Chondrocyte (in vitro differentiated cells): ENCODE results near the gene TFDP1. TPM values are rescaled to one million over a fixed set of nuclear protein-coding genes. Genes with fewer than 3 reads are reported as not detected.
A peak's percentile ranks its signal among the peaks of the same experiment; 100 is the strongest.
"Not testable (repeated sequence)": the region's sequence is repeated elsewhere in the genome, so short reads cannot be mapped to it uniquely, and the experiment has no call there.

Experiments used
- DNase-seq: peaks from one replicate; pipeline ENCODE4 v3.0.0; 2021; ENCODE audit warnings: mixed read lengths, low spot score
- H3K27ac Mint-ChIP-seq: one replicate; pipeline ENCODE4 v1.8.0; 2021; ENCODE audit warnings: mild to moderate bottlenecking, moderate library complexity, mixed read lengths; ENCODE audit not compliant: unreplicated experiment
- H3K27me3 Mint-ChIP-seq: 2 replicates; pipeline ENCODE4 v1.8.0; 2021; ENCODE audit warnings: low read depth, mixed read lengths
- H3K36me3 Mint-ChIP-seq: 2 replicates; pipeline ENCODE4 v1.8.0; 2021; ENCODE audit warnings: low read depth, mixed read lengths
- H3K4me1 Mint-ChIP-seq: 2 replicates; pipeline ENCODE4 v1.8.0; 2021; ENCODE audit warnings: low read depth, mild to moderate bottlenecking, mixed read lengths
- H3K4me3 Mint-ChIP-seq: one replicate; pipeline ENCODE4 v1.8.0; 2021; ENCODE audit warnings: mild to moderate bottlenecking, moderate library complexity, mixed read lengths; ENCODE audit not compliant: unreplicated experiment
- H3K9me3 Mint-ChIP-seq: 2 replicates; pipeline ENCODE4 v1.8.0; 2021; ENCODE audit warnings: low read depth, mixed read lengths
- total RNA-seq: library from RNA; stranded (reverse); gene quantifications from 3 replicates; pipeline ENCODE4 v1.2.1, GENCODE V29; 2021
- TF ChIP-seq, protein P1 (sequence below): fragments of 200-600 bp; sonication (generic); IDR thresholded peaks from 2 replicates; pipeline ENCODE4 v1.5.0; 2021; ENCODE audit warnings: antibody characterized with exemption, mild to moderate bottlenecking, moderate library complexity

TFDP1 gene
- total RNA-seq, 1 donor from 2014 or later: 54.3 TPM

DNA sequence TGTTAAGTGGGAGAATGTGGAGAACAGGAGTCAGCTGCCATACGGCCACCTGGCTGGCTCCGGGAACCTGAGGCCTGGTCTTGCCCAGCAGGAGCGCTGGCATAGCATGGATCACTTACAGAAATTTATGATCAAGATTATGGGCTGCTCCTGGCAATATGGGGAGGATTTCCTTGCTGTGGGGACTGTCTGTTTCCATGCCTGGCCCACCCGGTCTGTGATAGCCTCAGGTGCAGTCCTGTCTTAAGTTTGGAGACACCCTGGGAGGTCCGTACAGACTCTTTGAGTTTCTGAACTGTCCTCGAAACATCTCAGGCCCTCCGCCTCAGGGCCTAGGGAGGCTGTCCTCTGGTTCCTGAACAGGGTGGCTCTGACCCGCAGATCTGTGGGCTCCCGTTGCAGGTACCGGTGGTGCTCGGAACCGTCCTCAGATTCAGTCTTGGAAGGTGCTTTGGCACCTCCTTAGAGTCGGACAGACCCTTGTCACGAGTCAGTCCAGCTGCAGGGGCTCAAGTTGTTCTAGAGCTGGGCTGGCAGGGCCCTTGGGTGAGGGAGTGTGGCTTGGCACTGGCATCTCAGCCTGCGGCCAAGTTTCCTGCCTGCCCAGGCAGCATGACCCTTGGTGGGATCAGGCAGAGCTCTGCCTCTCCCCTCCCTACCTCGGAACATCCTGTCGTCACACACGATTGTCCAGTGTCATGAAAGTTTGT, 4.9 kb downstream of the TFDP1 start:
- peaks cover 4% of the 10 kb centered on the region for H3K36me3 Mint-ChIP-seq
- no peak overlapping the region for H3K27ac Mint-ChIP-seq
- no peak overlapping the region for H3K4me3 Mint-ChIP-seq
- H3K4me1 Mint-ChIP-seq: peaks cover 20% of the 10 kb centered on the region
- DNase-seq: no peak
- H3K27me3 Mint-ChIP-seq: no peaks in the 10 kb centered on the region
- TF ChIP-seq, protein P1, sequence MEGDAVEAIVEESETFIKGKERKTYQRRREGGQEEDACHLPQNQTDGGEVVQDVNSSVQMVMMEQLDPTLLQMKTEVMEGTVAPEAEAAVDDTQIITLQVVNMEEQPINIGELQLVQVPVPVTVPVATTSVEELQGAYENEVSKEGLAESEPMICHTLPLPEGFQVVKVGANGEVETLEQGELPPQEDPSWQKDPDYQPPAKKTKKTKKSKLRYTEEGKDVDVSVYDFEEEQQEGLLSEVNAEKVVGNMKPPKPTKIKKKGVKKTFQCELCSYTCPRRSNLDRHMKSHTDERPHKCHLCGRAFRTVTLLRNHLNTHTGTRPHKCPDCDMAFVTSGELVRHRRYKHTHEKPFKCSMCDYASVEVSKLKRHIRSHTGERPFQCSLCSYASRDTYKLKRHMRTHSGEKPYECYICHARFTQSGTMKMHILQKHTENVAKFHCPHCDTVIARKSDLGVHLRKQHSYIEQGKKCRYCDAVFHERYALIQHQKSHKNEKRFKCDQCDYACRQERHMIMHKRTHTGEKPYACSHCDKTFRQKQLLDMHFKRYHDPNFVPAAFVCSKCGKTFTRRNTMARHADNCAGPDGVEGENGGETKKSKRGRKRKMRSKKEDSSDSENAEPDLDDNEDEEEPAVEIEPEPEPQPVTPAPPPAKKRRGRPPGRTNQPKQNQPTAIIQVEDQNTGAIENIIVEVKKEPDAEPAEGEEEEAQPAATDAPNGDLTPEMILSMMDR: no peak
- no peaks in the 10 kb centered on the region for H3K9me3 Mint-ChIP-seq

DNA sequence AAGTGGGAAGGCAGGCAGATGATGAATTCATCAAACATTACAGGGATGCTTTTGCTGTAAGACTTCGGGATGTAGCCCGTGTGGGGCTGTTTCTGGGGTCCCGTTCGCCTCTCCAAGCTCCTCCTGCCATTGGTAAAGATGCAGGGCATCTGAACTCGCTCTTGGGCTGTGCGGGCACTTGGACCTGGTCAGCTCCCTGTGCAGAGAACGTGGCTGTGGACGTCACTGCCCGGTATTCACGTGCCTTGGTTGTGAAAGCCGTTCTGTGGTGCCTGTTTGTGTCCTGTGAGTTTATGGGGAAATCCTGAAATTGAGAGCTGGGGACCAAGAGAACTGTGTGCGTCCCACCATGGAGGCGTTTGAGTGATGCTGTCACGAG, 5.4 kb downstream of the TFDP1 start:
- Mint-ChIP-seq H3K9me3 (no peaks in the 10 kb centered on the region), H3K36me3 (peaks cover 6% of the 10 kb centered on the region), H3K4me1 (peaks cover 20% of the 10 kb centered on the region), H3K27me3 (no peaks in the 10 kb centered on the region), H3K27ac (no peak overlapping the region), H3K4me3 (no peak overlapping the region)
- TF ChIP-seq, protein P1: no peak
- no peak for DNase-seq

DNA sequence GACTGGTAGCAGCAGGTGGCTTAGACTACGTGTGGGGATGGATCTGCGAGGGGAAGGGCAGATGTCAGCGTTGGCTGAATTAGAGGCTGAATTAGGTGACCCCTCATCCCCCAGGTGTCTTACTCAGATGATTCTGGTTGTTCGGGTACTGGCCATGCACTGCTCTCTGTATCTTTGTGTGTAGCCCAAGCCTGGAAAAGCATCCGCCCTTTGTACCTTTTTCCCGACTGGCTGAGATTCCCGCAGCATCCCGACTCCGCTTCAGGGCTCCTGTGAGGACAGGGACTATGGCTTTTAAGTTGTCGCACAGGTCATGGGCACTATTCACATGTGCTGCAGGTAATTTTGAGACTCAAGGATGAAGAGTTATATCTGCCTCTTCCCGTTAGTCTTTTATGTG, 7.2 kb downstream of the TFDP1 start:
- Mint-ChIP-seq H3K4me3 (no peak overlapping the region), H3K27me3 (no peaks in the 10 kb centered on the region), H3K4me1 (peaks cover 9% of the 10 kb centered on the region), H3K36me3 (peaks cover 7% of the 10 kb centered on the region), H3K9me3 (no peaks in the 10 kb centered on the region), H3K27ac (no peak overlapping the region)
- DNase-seq: no peak
- TF ChIP-seq, protein P1: no peak

DNA sequence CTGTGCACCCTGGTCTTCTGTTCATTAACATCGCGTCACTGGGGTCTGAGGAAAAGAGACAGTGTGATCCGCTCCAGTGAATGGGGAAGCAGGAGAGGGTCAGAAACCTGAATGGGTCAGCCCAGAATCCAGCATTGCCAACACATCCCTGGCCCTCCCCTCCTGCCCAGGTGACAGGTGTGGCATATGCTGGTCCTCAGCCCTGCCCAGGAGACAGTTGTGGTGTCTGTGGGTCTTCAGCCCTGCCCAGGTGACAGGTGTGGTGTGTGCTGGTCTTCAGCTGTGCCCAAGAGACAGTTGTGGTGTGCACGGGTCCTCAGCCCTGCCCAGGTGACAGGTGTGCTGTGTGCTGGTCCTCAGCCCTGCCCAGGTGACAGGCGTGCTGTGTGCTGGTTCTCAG, 8.0 kb downstream of the TFDP1 start:
- peaks cover 3% of the 10 kb centered on the region for H3K4me1 Mint-ChIP-seq
- no peaks in the 10 kb centered on the region for H3K27me3 Mint-ChIP-seq
- TF ChIP-seq, protein P1: no peak
- H3K27ac Mint-ChIP-seq: no peak overlapping the region
- H3K36me3 Mint-ChIP-seq: peaks cover 6% of the 10 kb centered on the region
- H3K9me3 Mint-ChIP-seq: no peaks in the 10 kb centered on the region
- peak; percentile 56 for DNase-seq
- H3K4me3 Mint-ChIP-seq: no peak overlapping the region

DNA sequence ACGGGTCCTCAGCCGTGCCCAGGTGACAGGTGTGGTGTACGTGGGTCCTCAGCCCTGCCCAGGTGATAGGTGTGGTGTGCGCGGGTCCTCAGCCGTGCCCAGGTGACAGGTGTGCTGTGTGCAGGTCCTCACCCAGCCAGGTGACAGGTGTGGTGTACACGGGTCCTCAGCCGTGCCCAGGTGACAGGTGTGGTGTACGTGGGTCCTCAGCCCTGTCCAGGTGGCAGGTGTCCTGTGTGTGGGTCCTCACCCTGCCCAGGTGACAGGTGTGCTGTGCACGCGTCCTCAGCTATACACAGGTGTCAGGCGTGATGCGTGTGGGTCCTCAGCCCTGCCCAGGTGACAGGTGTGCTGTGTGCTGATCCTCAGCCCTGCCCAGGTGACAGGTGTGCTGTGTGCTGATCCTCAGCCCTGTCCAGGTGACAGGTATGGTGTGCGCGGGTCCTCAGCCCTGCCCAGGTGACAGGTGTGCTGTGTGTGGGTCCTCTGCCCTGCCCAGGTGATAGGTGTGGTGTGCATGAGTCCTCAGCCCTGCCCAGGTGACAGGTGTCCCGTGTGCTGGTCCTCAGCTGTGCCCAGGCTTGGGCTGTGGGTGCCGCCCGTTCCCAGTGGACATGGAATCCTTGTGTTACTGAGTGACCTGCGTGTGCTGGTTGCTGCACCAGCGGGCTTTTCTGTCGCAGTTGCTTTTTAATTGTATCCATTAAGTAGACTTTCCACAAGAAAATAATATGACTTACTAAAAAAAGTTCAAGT, 9.7 kb downstream of the TFDP1 start:
- H3K27me3 Mint-ChIP-seq, H3K27ac Mint-ChIP-seq, H3K4me3 Mint-ChIP-seq, H3K4me1 Mint-ChIP-seq, H3K9me3 Mint-ChIP-seq, H3K36me3 Mint-ChIP-seq: not testable (repeated sequence)
- peak; percentile 78 for DNase-seq
